ENCODE data around the gene LRP1-AS.
"Not testable (repeated sequence)": the region's sequence is repeated elsewhere in the genome, so short reads cannot be mapped to it uniquely, and the experiment has no call there.

Gene LRP1-AS

DNA sequence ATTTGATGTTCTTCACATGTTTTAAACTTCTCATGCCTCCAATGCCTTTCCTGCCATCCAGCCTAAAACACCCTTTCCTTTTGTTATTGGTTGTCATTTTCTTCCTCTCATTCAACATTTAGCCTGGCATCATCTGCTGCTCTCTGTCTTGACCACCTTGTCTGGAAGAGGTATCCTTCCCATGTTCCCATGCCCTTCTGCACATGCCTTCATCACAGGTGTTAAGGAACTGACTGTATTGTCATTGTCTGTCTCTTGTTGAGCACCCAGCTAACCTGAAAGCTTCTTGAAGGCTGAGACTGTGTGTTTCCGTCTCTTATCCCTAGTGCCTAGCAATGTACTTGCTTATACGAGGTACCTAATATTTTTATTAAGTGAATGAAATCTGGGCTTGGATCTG lies 23.6 kb downstream of the LRP1-AS start:
- DNase-seq (ENCODE audit: low read depth in 2 of 3, low spot score in 2 of 3), result no peak

DNA sequence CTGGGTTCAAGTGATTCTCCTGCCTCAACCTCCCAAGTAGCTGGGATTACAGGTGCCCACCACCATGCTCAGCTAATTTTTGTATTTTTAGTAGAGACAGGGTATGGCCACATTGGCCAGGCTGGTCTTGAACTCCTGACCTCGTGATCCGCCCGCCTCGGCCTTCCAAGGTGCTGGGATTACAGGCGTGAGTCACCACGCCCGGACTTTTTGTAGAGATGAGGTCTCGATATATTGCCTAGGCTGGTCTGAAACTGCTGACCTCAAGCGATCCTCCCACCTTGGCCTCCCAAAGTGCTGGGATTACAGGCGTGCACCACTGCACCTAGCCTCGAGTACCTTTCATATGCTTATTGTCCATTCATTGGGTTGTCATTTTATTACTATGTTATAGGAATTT lies 26.7 kb downstream of the LRP1-AS start:
- DNase-seq (ENCODE audit: low read depth in 2 of 3, low spot score in 2 of 3), result not testable (repeated sequence)

DNA sequence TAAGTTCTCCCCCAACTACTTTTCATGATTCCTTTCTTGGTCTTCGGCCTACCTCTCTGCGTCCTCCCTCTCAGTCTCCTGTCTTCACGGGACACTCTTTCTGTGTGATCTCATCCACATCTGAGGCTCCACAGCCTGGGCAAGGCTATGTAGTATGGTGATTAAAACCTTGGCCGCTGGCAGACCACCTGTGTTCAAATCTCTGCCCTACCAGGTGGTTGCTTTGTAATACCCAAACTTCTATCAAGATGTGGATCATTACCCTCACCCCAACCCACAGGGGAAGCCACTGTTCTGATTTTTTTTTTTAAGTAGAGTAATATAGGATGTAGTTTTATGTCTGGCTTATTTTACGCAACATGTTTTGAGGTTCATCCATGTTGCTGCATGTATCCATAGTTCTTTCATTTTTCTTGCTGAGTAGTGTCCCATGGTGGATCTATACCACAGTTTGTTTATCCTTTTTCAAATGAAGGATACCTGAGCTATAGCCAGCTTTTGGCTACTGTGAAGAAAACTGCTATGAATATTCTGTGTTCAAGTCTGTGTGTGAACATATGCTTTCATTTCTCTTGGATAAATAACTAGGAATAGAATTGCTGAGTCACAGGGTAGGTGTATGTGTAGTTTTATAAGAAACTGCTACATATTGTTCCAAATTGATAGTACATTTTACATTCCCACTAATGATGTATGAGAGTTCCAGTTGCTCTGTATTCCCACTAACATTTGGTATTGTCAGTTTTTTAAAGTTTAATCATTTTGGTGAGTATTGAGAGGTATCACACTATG lies 27.9 kb downstream of the LRP1-AS start:
- DNase-seq (ENCODE audit: low read depth in 2 of 3, low spot score in 2 of 3), result no peak

DNA sequence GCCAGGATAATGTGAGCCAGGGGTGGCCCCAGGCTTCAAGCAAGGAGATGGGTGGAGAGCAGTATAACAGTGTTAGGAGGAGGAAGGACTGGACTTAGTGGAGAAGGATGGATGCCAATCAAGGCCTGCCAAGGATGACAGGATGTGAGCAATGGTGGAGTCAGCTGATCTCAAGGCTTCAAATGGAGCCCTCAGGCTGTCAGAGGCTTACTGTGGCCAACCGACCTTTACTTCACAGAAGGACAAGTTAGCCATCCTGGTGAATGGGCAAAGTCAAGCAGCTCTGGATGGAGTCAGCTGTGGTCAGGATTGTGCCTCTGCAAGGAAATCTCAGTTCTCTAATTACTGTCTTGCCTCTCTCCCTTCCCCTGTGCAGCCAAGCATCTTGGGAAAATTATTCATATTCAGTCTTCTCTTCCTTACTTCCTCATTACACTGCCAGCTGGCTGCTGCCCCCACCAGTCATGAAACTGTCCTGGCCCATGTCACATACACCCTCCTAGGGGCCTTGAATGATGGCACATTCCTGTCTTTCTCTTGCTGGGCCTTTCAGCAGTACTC lies 28.6 kb downstream of the LRP1-AS start:
- DNase-seq (ENCODE audit: low read depth in 2 of 3, low spot score in 2 of 3), result no peak

DNA sequence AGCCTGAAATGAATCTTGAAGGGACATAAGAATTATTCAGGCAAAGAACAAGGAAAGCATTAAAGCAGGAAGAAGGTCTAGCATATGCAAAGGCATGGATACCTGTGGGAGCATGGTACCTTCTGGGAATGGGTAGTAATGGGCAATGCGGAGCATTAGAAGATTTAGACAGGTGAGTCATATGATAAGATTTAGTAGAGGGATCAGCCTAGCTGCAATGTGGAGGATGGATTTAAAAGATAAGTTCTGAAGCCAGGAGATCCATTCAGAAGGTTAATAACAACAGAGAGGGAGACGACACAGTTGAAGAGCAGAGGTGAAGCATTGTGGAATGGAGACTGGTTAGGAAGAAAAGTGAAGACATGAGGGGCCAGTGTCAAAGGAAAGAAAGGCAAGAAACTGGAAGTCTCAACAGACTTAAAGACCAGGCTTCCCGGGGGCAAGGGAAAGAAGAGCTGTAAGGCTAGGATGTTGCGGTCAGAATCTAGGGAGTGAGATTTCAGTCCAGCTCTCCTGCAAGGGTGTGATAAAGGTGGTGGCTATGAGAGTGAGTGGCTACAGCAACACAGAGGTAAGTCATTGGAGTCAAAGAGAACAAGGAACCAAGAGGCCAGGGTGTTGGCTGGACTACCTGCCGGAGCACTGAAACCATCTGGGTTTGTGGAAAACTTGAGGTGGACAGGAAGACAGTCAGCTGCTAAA lies 30.7 kb downstream of the LRP1-AS start:
- no peak for DNase-seq (ENCODE audit: low read depth in 2 of 3, low spot score in 2 of 3)

DNA sequence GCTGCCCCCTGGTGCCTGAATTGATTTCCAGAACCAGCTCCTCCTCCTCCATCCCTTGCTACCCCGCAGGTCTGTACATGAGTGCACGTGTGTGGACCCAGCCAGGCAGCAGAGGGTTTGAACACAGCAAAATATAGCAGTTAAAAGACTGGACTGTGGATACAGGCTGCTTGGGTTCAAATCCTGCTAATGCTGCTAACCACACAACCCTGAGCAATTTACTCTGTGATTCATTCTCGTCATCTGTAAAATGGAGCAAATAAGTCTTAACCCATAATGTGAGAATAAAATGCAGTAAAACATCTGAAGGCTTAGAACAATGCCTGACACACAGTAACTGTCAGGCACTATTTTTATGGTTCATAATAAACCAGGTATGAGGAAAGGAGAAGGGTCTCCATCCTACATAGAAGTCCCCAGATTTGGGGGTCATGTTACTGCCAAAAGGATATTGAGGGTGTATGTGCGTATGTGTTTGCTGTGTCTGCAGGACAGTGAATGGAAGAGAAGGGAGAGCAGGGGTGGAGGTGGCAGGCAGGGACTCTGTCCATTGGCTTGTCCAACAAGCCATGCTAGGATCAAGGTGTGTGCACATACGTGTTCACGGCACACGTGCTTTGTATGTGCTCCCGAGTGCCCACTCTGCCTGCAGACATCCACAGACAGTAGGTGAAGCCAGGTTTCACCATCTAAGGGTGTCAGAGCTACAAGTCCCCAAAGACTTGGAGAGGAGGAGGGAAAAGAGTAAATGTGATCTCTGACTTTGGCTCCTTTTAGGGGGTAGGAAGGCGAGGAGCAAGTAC lies 34.7 kb downstream of the LRP1-AS start:
- DNase-seq (ENCODE audit: low read depth in 2 of 3, low spot score in 2 of 3), result no peak

DNA sequence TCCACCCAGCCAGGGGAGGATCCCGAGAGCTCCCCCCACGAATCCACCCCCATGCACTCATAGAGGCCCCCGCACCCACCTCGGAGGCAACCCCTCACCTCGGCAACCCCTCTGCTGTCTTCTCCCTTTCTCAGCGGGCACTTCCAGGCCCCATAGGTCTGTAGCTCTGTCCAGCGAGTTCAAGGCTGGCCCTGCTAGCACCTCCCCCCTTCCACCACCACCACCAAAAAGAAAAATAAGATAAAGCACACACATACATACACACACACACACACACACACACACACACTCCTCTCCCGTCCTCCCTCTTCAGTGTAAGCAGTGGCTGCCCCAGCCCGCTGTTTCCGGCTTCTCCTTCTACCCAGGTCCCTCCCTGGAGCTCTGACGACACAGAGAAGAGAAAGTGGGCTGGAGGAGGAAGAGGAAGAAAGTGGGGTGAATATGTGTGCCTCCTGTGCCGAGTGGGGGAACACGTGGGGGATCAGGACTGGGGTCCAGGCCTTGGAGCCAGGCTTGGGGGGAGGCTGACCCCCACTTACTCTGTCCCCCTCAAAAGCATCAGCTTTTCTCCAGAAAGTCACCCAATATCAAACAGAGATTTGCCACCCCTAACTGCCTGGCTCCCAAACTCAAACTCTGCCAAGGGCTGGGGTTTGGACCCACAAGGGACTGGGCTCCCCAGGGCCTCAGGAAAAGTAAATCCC lies 36.2 kb downstream of the LRP1-AS start, which contains the start of gene STAT6:
Gene STAT6 (minus strand): TSS at position 332 of the 704 bp plus-strand sequence. CDS start 3,084 bp downstream, outside the sequence.
- DNase-seq (ENCODE audit: low read depth in 2 of 3, low spot score in 2 of 3), result peak in 2 of 3 experiments; percentile 53 to 54

DNA sequence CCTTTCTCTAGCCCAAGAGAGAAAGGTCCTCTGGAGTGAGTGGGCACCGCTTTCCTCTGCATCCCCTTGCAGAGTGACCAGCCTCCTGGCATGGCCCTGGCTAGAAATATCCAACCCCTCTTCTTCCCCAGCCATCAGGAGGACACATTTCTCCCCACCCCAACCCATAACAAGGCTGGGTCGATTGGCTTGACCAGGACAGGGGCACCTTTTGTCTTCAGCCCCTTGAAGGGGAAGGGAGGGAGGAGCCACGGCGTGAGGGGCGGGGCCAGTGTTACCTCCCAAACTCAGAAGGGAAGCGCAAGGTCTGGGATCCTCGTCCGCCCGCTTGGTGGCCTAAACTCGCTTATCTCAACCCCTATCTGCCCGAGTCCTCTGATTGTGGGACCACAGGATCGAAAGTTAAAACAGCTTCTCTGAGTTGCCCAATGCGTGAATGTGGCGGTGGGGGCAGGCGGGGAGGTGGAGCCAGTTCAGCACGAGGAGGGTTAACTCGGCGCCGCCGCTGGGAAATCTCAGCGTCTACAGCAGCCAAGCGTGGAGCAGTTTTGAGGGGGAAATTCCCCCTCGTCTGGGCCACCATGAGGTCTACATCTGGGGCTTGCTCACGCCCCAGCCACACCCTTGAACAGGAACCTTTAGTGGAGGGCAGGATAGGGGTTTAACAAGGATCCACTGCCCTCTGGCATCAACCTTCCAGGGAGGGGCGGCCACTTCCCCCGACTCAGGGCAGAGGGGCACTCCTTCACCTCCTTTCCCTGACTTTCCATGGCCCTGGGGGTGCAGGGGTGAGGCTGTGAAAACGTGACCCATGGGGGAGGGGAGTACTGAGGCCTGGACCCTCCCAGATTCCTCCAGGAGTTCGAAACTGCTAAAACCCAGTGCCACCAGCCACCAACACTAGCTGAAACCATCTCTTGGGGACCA lies 37.1 kb downstream of the LRP1-AS start:
- DNase-seq (ENCODE audit: low read depth in 2 of 3, low spot score in 2 of 3), result peak; percentile 61 to 71 (median 69)

DNA sequence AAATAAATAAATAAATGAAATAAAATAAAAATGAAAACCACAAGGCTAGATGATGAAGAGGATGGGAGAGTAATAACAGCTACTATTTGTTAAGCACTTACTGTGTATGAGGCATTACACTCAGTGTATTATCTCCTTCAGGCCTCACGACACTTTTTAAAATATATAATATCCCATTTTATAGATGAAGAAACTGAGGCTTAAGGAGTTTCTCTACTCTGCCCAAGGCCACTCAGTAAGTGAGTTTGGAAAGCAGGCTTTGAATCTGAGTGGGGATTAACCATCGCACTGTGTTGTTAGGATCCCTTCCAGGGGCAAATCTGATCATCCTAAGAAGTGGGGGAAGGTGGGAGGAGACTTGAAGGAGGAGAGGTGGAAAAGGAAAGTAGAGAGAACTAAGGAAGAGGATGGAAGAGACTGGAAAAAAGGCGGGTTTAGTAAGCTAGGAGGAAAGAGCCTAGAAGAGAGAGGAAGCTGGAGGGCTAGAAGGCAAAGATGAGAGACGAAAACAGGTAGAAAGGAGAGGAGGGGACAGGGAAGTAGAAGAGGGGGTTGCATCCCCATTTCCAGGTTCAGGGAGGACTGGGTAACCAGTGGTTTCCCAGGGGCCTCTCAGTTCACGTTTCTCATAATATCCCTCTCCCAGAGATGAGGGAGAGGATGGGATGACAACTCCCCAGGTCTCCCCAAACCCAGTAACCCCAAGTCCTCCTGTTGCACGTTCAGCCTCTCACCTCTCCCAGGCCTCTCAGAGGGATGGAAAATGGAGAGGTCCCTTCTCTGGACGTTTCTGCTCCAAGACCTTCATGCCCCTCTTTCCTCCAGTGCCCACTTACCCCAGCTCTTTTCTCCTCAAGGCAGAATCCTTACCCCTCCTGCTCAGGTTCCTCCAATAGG lies 38.0 kb downstream of the LRP1-AS start:
- no peak for DNase-seq (ENCODE audit: low read depth in 2 of 3, low spot score in 2 of 3)

DNA sequence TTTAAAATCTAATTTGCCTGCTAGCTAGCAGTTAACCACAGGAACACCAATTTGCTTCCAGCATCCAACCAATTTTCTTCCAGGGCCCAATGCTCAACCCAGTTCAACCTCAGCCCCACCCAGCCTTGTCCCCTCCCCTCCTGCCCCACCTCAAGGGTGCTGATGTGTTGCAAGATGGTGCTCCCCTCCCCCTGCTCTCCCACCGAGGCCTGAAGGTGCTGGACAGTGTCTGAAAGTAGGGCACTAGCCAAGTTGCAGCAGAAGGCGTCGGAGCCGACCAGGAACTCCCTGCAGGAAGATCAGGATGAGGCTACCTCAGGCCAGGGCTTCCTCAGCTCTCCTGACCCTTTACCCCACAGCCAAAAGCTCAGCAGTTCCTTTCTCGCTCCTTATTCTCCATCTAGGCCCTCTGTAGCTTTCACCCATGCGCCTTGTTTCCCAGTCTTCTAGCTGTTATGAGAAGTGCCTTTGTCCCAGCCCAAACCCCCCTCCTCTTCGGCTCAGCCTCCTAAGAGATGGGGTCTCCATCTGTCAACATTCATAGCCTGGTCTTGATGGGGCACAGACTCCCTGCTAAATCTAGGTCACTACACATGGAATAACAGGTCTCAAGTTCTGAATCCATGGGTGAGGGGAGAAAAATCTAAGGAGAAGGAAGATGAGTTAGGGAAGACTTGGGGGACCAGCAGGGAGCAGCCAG lies 39.8 kb downstream of the LRP1-AS start:
- DNase-seq (ENCODE audit: low read depth in 2 of 3, low spot score in 2 of 3), result no peak

DNA sequence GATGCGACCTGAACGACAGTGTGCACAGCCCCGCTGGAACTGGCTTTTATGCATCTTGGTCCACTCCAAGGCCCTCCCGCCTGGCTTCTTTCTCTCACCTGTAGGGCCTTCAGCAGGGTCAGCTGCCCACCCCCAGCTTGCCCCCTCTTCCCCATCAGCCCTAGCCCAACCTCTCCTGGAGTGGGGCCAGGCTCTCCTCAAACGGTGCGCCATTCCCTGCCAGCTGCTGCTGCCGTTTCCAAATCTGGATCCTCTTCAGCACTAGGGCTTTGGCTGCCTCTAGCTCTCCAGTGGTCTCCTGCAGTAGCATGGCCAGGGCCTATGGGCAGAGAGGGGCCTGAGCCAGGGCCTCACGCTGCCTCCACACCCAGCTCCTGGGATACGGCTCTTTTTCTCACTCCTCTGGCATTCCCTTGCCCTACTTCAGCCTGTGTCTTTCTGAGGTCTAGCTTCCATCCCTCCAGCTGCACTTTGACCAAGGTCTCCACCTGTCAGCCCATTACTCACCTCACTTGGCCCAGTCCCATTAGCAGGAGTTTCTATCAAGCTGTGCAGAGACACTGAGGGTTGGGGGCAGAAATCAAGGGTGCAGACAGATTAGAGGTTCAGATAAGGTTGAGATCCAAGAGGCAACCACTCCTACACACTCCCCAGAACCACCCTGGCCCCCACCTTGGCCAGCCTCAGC lies 41.3 kb downstream of the LRP1-AS start:
- no peak for DNase-seq (ENCODE audit: low read depth in 2 of 3, low spot score in 2 of 3)

DNA sequence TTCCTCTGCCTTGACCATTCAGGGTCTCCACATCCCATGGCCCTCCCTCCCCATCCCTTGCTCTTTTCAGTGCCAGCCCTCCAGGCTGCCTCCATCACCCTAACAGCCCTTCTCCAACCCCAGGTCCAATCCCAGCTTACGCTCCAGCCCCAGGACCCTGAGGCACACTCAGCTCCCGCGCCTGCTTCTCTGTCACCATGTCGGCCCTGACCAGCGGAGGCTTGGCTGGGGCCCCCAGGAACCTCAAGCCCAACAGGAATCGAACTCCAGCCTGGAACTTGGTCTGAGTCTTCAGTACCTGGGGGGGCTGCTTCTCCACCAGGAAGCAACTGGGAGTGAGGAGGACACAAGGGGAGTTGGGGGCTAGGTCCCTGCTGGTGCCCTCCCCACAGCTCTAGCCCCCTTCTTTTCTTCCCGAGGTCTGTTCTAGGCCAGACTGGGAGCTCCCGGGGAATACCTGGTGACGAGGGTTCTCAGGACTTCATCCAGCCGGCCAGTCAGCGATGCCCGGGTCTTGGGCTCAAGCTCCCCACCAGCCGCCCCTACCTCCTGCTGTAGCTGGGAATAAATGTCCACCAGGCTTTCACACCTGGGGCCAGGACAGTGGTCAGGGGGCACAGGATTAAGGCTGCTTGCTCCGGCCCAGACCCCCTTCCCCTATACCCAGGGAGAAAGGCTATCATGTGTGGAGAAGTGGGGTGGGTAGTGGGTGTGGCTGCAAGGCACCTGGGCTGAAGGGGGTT lies 42.2 kb downstream of the LRP1-AS start:
- DNase-seq (ENCODE audit: low read depth in 2 of 3, low spot score in 2 of 3), result no peak

DNA sequence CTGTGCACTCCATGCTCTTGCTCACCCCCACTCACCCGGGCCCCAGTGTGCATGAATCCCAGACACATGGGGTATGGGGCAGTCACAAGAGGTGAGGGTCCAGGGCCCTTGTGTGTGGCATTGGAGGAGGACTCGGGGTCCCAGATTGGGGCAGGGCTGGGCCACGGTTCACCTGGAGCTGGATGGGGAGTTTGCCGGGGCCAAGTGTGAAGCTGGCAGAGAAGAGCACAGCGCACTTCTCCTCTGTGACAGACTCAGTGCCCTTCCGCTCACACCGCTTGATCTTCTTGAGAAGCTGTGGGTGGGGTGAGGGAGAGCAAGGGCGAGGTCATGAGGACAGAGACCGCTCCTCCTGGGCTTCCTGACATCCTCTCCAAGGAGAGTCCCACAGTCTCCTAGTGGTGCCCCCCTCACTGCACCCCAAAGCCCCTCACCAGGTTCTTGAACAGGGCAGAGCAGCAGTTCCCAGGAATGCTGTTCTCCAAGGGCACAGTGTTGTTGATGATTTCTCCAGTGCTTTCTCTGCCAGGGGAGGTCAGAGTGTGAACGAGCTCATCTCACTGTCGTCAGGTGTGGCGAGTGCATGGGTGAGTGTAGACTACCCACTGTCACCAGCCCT lies 43.0 kb downstream of the LRP1-AS start:
- no peak for DNase-seq (ENCODE audit: low read depth in 2 of 3, low spot score in 2 of 3)

DNA sequence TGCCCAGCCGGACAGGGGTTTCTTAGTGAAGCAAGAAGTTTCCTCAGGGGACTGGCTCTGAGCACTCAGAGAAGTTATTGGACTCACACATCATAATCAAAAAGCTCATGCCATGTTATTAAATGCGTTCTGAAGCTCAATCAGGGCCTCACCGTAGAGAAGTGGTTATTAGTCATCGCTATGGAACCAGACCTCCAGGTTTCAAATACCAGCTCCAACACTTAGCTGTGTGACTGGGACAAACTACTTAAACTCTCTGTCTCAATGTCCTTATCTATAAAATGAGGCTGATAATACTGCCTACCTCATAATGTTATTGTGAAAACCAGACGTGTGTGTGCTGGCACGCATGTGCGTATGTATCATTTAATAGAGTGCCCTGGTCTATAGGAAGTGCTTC lies 43.6 kb downstream of the LRP1-AS start:
- no peak for DNase-seq (ENCODE audit: low read depth in 2 of 3, low spot score in 2 of 3)

DNA sequence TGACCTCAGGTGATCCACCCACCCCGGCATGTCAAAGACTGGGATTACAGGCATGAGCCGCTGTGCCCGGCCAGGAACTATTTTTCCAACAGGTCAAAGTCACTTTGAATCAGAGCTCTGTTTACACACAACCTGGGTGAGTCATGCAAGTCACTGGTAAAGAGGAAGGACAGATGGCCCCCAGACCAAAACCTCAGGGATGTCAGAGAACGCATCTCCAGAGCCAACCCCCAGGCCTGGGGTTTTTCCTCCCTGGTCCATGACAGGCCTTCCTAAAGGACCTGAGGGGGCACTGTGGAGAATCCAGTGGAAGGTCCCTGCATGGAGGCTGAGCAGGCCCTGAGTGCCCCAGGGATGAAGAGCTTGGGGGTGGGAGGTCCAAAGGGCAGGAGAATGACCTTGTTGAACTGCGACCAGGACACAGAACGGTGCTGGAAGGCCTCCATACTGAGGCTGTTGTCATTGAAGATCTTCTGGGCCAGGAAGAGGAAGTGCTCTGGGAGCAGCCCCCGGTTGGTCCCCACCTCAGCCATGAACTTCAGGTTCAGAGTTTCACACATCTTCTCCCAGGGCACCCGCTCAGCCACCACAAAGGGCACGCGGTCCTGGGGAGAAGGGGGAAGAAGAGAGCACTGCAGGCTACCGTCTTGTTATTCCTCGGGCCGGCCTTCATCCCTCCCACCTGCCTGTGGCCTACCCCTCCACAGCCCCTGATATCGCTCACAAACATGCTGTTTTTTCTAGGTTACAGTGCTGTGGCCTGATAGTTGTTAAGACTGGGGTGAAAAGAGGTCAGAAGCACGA lies 45.3 kb downstream of the LRP1-AS start:
- no peak for DNase-seq (ENCODE audit: low read depth in 2 of 3, low spot score in 2 of 3)
